ENCODE measurements around the gene PRR12. TPM values are rescaled to one million over a fixed set of nuclear protein-coding genes. Genes with fewer than 3 reads are reported as not detected.

Gene PRR12
- total and polyA plus RNA-seq, 4 donors: 0.86 to 3.5 (median 2.8) TPM

GRCh38 chr19:49594993-49595818 is 4.2 kb downstream of the PRR12 start:
- Histone ChIP-seq H3K9me3 (ENCODE audit: control insufficient read depth in 4 of 4, low read length in 3 of 4) (no peaks in the 10 kb centered on the region), H3K4me1 (ENCODE audit: control insufficient read depth in 4 of 4, insufficient read depth in 4 of 4, low read length in 3 of 4) (peaks cover 0 to 18% (median 13%) of the 10 kb centered on the region in 4 donors), H3K9ac (ENCODE audit: low read depth in 1 of 2, low read length in 2 of 2) (no peak overlapping the region), H3K27ac (ENCODE audit: low read depth in 1 of 2, low read length in 2 of 2) (no peak overlapping the region), H3K27me3 (ENCODE audit: control insufficient read depth in 4 of 4, insufficient read depth in 4 of 4, low read length in 3 of 4) (no peaks in the 10 kb centered on the region), H3K4me3 (ENCODE audit: low read depth in 1 of 3, low read length in 3 of 3) (no peak overlapping the region), H3K36me3 (ENCODE audit: control insufficient read depth in 4 of 4, insufficient read depth in 3 of 4, low read depth in 1 of 4, low read length in 3 of 4) (peaks cover 10 to 33% (median 17%) of the 10 kb centered on the region in 4 donors)
- no peak for DNase-seq (ENCODE audit: low spot score)
- TF ChIP-seq TAF1 (conservative IDR thresholded peaks at IDR 0.05) (no peak), NR2F2 (IDR thresholded peaks at IDR 0.05) (no peak), ATF3 (IDR thresholded peaks at IDR 0.05) (no peak), CTCF (IDR thresholded peaks at IDR 0.05; ENCODE audit: low read depth, low read length, missing input control) (no peak), GABPA (IDR thresholded peaks at IDR 0.05 in 1 of 2, conservative IDR thresholded peaks at IDR 0.05 in 1 of 2) (no peak), REST (IDR thresholded peaks at IDR 0.05) (no peak), FOXA1 (IDR thresholded peaks at IDR 0.05) (no peak), ZBTB33 (IDR thresholded peaks at IDR 0.05) (no peak), RAD21 (IDR thresholded peaks at IDR 0.05) (no peak), JUND (IDR thresholded peaks at IDR 0.05) (no peak), YY1 (IDR thresholded peaks at IDR 0.05) (no peak), EGR1 (IDR thresholded peaks at IDR 0.05; ENCODE audit: low read depth in 2 of 2) (no peak), RXRA (IDR thresholded peaks at IDR 0.05) (no peak), HNF4A (conservative IDR thresholded peaks at IDR 0.05) (no peak), HNF4G (IDR thresholded peaks at IDR 0.05) (no peak), MAX (IDR thresholded peaks at IDR 0.05) (no peak), SP1 (IDR thresholded peaks at IDR 0.05) (no peak), FOXA2 (IDR thresholded peaks at IDR 0.05) (no peak)
- WGBS: 95% methylated on average over 35 of the region's 35 CpGs

All from liver (tissue), 9 donors.